DOHH2 (cell line): ENCODE results near the gene FLNA.

Source experiments
- H3F3A ChIP-seq: fragments of 200-600 bp; sonication (generic), shearing (Covaris generic); 2 replicates; pipeline ENCODE4 v1.6.0; 2016; ENCODE audit warnings: antibody characterized with exemption, mild to moderate bottlenecking; ENCODE audit not compliant: control insufficient read depth, insufficient read depth
- H3K27ac ChIP-seq: fragments of 200-600 bp; sonication (generic); 2 replicates; pipeline ENCODE4 v1.5.1; 2014; ENCODE audit warnings: low read depth, mild to moderate bottlenecking, low read length, moderate library complexity
- H3K27me3 ChIP-seq: fragments of 200-600 bp; sonication (generic); 2 replicates; pipeline ENCODE4 v1.6.1; 2014; ENCODE audit warnings: mild to moderate bottlenecking, low read length, mixed read lengths; ENCODE audit not compliant: control insufficient read depth
- H3K36me3 ChIP-seq: fragments of 200-600 bp; sonication (generic); 2 replicates; pipeline ENCODE4 v1.6.1; 2014; ENCODE audit warnings: mild to moderate bottlenecking, low read length, moderate library complexity, mixed read lengths; ENCODE audit not compliant: control insufficient read depth
- H3K4me1 ChIP-seq: fragments of 200-600 bp; sonication (generic); 2 replicates; pipeline ENCODE4 v1.6.1; 2014; ENCODE audit warnings: mild to moderate bottlenecking, low read length, mixed read lengths; ENCODE audit not compliant: control insufficient read depth
- H3K4me2 ChIP-seq: fragments of 200-600 bp; sonication (generic); 2 replicates; pipeline ENCODE4 v1.6.0; 2014; ENCODE audit warnings: mild to moderate bottlenecking, low read length, moderate library complexity
- H3K4me3 ChIP-seq: fragments of 200-600 bp; sonication (generic); 2 replicates; pipeline ENCODE4 v1.5.1; 2014; ENCODE audit warnings: mild to moderate bottlenecking, low read length, mixed read lengths
- H3K79me2 ChIP-seq: fragments of 200-600 bp; sonication (generic); 2 replicates; pipeline ENCODE4 v1.6.1; 2014; ENCODE audit warnings: mild to moderate bottlenecking, low read length, mixed read lengths; ENCODE audit not compliant: control insufficient read depth
- H3K9me2 ChIP-seq: fragments of 200-600 bp; sonication (generic); replicated peaks from 2 replicates; pipeline ENCODE4 v1.6.1; 2014; ENCODE audit warnings: mild to moderate bottlenecking, low read length, mixed read lengths; ENCODE audit not compliant: control insufficient read depth
- H3K9me3 ChIP-seq: fragments of 200-600 bp; sonication (generic); 2 replicates; pipeline ENCODE4 v1.6.1; 2014; ENCODE audit warnings: antibody characterized with exemption, low read length, mixed read lengths; ENCODE audit not compliant: control insufficient read depth, insufficient read depth
- H4K20me1 ChIP-seq: fragments of 200-600 bp; sonication (generic); 2 replicates; pipeline ENCODE4 v1.6.0; 2014; ENCODE audit warnings: low read depth, mild to moderate bottlenecking, antibody characterized with exemption, low read length, moderate library complexity; ENCODE audit not compliant: control insufficient read depth, insufficient read depth
- CTCF ChIP-seq: fragments of 200-600 bp; sonication (generic); IDR thresholded peaks from one replicate; pipeline ENCODE4 v1.5.1; 2014; ENCODE audit warnings: antibody characterized with exemption, mild to moderate bottlenecking, low read depth, low read length; ENCODE audit not compliant: poor library complexity, severe bottlenecking
- EZH2phosphoT487 ChIP-seq: fragments of 200-600 bp; sonication (generic); IDR thresholded peaks from 2 replicates; pipeline ENCODE4 v1.6.1; 2017; ENCODE audit warnings: borderline replicate concordance, mild to moderate bottlenecking, antibody characterized with exemption, low read length, moderate library complexity, mixed read lengths

The FLNA gene

GRCh38 chrX:154419189-154419588 lies 44.8 kb upstream of the FLNA start:
- no peak overlapping the region for H3K4me2 ChIP-seq
- H3K27me3 ChIP-seq = no peaks in the 10 kb centered on the region
- TF ChIP-seq EZH2phosphoT487 (no peak), CTCF (no peak)

GRCh38 chrX:154417157-154417556 lies 42.7 kb upstream of the FLNA start:
- H3K27ac ChIP-seq = no peak overlapping the region
- no peaks in the 10 kb centered on the region for H3K36me3 ChIP-seq
- no peaks in the 10 kb centered on the region for H3K9me3 ChIP-seq
- H3K9me2 ChIP-seq = no peaks in the 10 kb centered on the region
- TF ChIP-seq CTCF (no peak), EZH2phosphoT487 (no peak)
- H3K79me2 ChIP-seq = peaks cover 2% of the 10 kb centered on the region; the same call in 1 of the 2 replicates
- no peak overlapping the region for H3K4me3 ChIP-seq
- no peaks in the 10 kb centered on the region for H4K20me1 ChIP-seq
- H3K4me1 ChIP-seq = peaks cover 7% of the 10 kb centered on the region
- H3F3A ChIP-seq = no peaks in the 10 kb centered on the region
- no peak overlapping the region for H3K4me2 ChIP-seq
- no peaks in the 10 kb centered on the region for H3K27me3 ChIP-seq

More at GRCh38 chrX:154419189-154419588, 44.8 kb upstream of the FLNA start:
- Histone ChIP-seq H3K9me2 (no peaks in the 10 kb centered on the region), H3K9me3 (no peaks in the 10 kb centered on the region), H3K4me1 (no peaks in the 10 kb centered on the region), H3K36me3 (no peaks in the 10 kb centered on the region), H3K27ac (no peak overlapping the region), H3K4me3 (no peak overlapping the region), H3K79me2 (no peaks in the 10 kb centered on the region), H4K20me1 (no peaks in the 10 kb centered on the region), H3F3A (no peaks in the 10 kb centered on the region)

GRCh38 chrX:154413142-154413541 lies 38.7 kb upstream of the FLNA start:
- no peaks in the 10 kb centered on the region for H3K27me3 ChIP-seq
- no peaks in the 10 kb centered on the region for H3F3A ChIP-seq
- H3K4me1 ChIP-seq = peaks cover 14% of the 10 kb centered on the region
- no peaks in the 10 kb centered on the region for H3K9me2 ChIP-seq
- no peaks in the 10 kb centered on the region for H4K20me1 ChIP-seq
- H3K79me2 ChIP-seq = peaks cover 10% of the 10 kb centered on the region; the same call in 1 of the 2 replicates
- no peak overlapping the region for H3K27ac ChIP-seq
- TF ChIP-seq EZH2phosphoT487 = no peak
- TF ChIP-seq CTCF = no peak
- peak overlapping the region; percentile 91 for H3K4me2 ChIP-seq
- no peaks in the 10 kb centered on the region for H3K9me3 ChIP-seq
- no peak overlapping the region for H3K4me3 ChIP-seq
- no peaks in the 10 kb centered on the region for H3K36me3 ChIP-seq
